Measurements from ENCODE around the gene ATL1. TPM values are rescaled to one million over a fixed set of nuclear protein-coding genes. Genes with fewer than 3 reads are reported as not detected.

ATL1 gene
- total and polyA plus RNA-seq, 2 of the 4 experiments (the other 2 are of a cell fraction), result 6.0 to 12.2 TPM

- WGBS, 2 experiments (ENCODE audit: extremely low coverage in 2 of 2, insufficient read length in 1 of 2), result no CpG with 5 or more reads among the region's 6 CpGs
- H3K14ac ChIP-seq (replicated peaks; ENCODE audit: low read depth, low read length), result no peak overlapping the region
- intact Hi-C loops (cut with micrococcal nuclease), result loop anchor here (10.0 kb wide), 1 partner anchor 278 kb away; no protein-coding TSS in a partner anchor
- no peak overlapping the region for H3K4ac ChIP-seq (ENCODE audit: low read depth, low read length)
- dilution Hi-C loops (cut with HindIII; ENCODE audit: low sequenced_read_pairs, unreplicated experiment), result no loop called here
- H3K9ac ChIP-seq (ENCODE audit: low read depth, low read length), result no peak overlapping the region
- no peak for TF ChIP-seq MAZ (IDR thresholded peaks at IDR 0.05; ENCODE audit: borderline replicate concordance, low read depth, low read length)
- TF ChIP-seq MAFK (IDR thresholded peaks at IDR 0.05; ENCODE audit: low read depth, low read length), result no peak
- TF ChIP-seq NFE2L2 (IDR thresholded peaks at IDR 0.05; ENCODE audit: low read depth, low read length), result no peak
- TF ChIP-seq BHLHE40 (IDR thresholded peaks at IDR 0.05; ENCODE audit: low read depth, low read length), result no peak
- no peak for TF ChIP-seq RCOR1 (IDR thresholded peaks at IDR 0.05; ENCODE audit: insufficient replicate concordance, low read length)
- no peak for TF ChIP-seq FOS (IDR thresholded peaks at IDR 0.05; ENCODE audit: low read depth, low read length)
- no peak for TF ChIP-seq RFX5 (IDR thresholded peaks at IDR 0.05; ENCODE audit: low read depth, low read length)
- TF ChIP-seq RAD21 (IDR thresholded peaks at IDR 0.05; ENCODE audit: low read length), result no peak
- TF ChIP-seq CHD1 (IDR thresholded peaks at IDR 0.05; ENCODE audit: low read depth, low read length), result no peak
- TF ChIP-seq CEBPB (IDR thresholded peaks at IDR 0.05; ENCODE audit: low read depth, low read length), result no peak
- TF ChIP-seq, protein P1, sequence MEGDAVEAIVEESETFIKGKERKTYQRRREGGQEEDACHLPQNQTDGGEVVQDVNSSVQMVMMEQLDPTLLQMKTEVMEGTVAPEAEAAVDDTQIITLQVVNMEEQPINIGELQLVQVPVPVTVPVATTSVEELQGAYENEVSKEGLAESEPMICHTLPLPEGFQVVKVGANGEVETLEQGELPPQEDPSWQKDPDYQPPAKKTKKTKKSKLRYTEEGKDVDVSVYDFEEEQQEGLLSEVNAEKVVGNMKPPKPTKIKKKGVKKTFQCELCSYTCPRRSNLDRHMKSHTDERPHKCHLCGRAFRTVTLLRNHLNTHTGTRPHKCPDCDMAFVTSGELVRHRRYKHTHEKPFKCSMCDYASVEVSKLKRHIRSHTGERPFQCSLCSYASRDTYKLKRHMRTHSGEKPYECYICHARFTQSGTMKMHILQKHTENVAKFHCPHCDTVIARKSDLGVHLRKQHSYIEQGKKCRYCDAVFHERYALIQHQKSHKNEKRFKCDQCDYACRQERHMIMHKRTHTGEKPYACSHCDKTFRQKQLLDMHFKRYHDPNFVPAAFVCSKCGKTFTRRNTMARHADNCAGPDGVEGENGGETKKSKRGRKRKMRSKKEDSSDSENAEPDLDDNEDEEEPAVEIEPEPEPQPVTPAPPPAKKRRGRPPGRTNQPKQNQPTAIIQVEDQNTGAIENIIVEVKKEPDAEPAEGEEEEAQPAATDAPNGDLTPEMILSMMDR (conservative IDR thresholded peaks at IDR 0.05; ENCODE audit: low read depth, low read length), result no peak
- TF ChIP-seq POLR2A (IDR thresholded peaks at IDR 0.05; ENCODE audit: low read depth, low read length), result no peak
- TF ChIP-seq SMC3 (IDR thresholded peaks at IDR 0.05; ENCODE audit: low read depth, low read length), result no peak
- no peak for TF ChIP-seq USF2 (IDR thresholded peaks at IDR 0.05; ENCODE audit: low read depth, low read length)
- no peak overlapping the region for H2BK20ac ChIP-seq (ENCODE audit: low read depth, low read length)
- H3K4me3 ChIP-seq (ENCODE audit: insufficient read depth, low read depth, low read length), result no peak overlapping the region
- no peak overlapping the region for H3K23ac ChIP-seq (ENCODE audit: low read depth, low read length)
- no peak overlapping the region for H2AK5ac ChIP-seq (ENCODE audit: low read depth, low read length)
- no peak overlapping the region for H3K56ac ChIP-seq (ENCODE audit: extremely low read depth, insufficient read depth, low read length)
- ATAC-seq (ENCODE audit: low read depth) (no peak), DNase-seq (peak; percentile 37)
- H4K20me1 ChIP-seq (ENCODE audit: insufficient read depth, low read length), result peaks cover 11% of the 10 kb centered on the region; the same call in 1 of the 2 replicates
- H3K79me1 ChIP-seq (ENCODE audit: low read depth in 1 of 2, low read length in 2 of 2), result peaks cover 29 to 79% of the 10 kb centered on the region in 2 experiments
- peaks cover 3% of the 10 kb centered on the region; the same call in 1 of the 2 replicates for H3K4me1 ChIP-seq (ENCODE audit: control insufficient read depth, insufficient read depth, low read length)
- no peak overlapping the region for H4K8ac ChIP-seq (ENCODE audit: low read depth in 2 of 2, low read length in 2 of 2)
- no peak overlapping the region for H2AFZ ChIP-seq (replicated peaks; ENCODE audit: low read length, poor library complexity)
- H2BK120ac ChIP-seq (ENCODE audit: low read depth, low read length), result no peak overlapping the region
- no peak overlapping the region for H3K18ac ChIP-seq (ENCODE audit: low read depth, low read length)
- ChIA-PET POLR2A (ENCODE audit: unreplicated experiment) (interaction anchor here (0.5 to 0.6 kb wide), 3 partner anchors 12 to 108 kb away, joined by 3 to 5 read pairs (median 4); partner anchors contain the start of gene SAV1), CTCF (interaction anchor here (0.6 to 1.2 kb wide), 2 partner anchors 58 to 117 kb away, joined by 3 to 6 read pairs; no protein-coding TSS in a partner anchor)
- in situ Hi-C loops (cut with MboI; ENCODE audit: low sequenced_read_pairs), result no loop called here
- no peak overlapping the region for H4K5ac ChIP-seq (ENCODE audit: low read depth, low read length)
- no peak overlapping the region for H3K4me2 ChIP-seq (ENCODE audit: low read depth, low read length)
- peaks cover 11% of the 10 kb centered on the region for H3K36me3 ChIP-seq (ENCODE audit: control insufficient read depth, insufficient read depth, low read length)
- H2BK15ac ChIP-seq (ENCODE audit: low read depth, low read length), result no peak overlapping the region
- H4K91ac ChIP-seq (ENCODE audit: insufficient read depth, low read depth, low read length), result no peak overlapping the region
- no TSS peak for BruUV-seq (replicated peaks)
- no peak overlapping the region for H2AK9ac ChIP-seq (replicated peaks; ENCODE audit: low read depth, low read length, poor library complexity)
- peaks cover under 1% of the 10 kb centered on the region; the same call in 1 of the 2 replicates for H3K9me1 ChIP-seq (ENCODE audit: insufficient read depth, low read length)
- H3K9me3 ChIP-seq (ENCODE audit: control insufficient read depth, insufficient read depth, low read length), result no peaks in the 10 kb centered on the region
- H3K27me3 ChIP-seq (ENCODE audit: control insufficient read depth, insufficient read depth, low read length), result no peaks in the 10 kb centered on the region
- no peak overlapping the region for H2BK5ac ChIP-seq (ENCODE audit: low read depth, low read length, poor library complexity, severe bottlenecking)
- H3K27ac ChIP-seq (ENCODE audit: insufficient read depth, low read length), result no peak overlapping the region; the same call in 1 of the 2 replicates
Measured at GRCh38 chr14:50656776-50657175, 96.8 kb downstream of the ATL1 start.

Data from IMR-90 (cell line).